GM12891 (cell line): ENCODE results near the gene FGD5.

Experiments used
- PAX5 ChIP-seq: IDR thresholded peaks from 2 replicates; pipeline ENCODE4 v1.6.1; 2011; ENCODE audit warnings: low read length, moderate library complexity, mild to moderate bottlenecking; ENCODE audit not compliant: insufficient read depth, severe bottlenecking
- POLR2AphosphoS5 ChIP-seq: IDR thresholded peaks from 2 replicates; pipeline ENCODE4 v1.6.1; 2011; ENCODE audit warnings: low read depth, low read length, control low read depth

DNA sequence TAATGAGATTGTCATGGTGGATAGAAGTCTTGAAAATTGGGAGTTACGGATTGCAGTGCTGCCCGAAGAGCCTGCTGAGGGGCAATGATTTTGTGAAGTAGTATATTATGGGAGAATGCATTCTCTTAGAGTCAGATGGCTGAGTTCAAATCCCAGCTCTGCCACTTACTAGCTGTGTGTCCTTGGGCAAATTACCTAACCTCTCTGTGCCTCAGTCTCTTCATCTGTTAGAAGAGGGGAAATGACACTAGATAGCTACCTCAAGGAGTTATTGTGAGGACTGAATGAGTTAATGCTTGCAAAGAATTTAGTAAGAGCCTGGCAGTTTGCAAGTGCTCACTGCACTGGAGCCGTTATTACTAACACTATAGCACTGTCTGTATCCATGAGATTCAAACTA is 15.4 kb downstream of the FGD5 start:
- no peak for TF ChIP-seq POLR2AphosphoS5
- TF ChIP-seq PAX5: no peak
